HG03135 (cell line): Measurements from ENCODE around the gene PEX10.

ENCODE experiments used
- ATAC-seq: cut with Tn5 transposase; IDR thresholded peaks from one replicate; pipeline ENCODE4 v1.9.1; 2021; ENCODE audit warnings: mild to moderate bottlenecking, moderate library complexity; ENCODE audit not compliant: unreplicated experiment

PEX10 gene

DNA sequence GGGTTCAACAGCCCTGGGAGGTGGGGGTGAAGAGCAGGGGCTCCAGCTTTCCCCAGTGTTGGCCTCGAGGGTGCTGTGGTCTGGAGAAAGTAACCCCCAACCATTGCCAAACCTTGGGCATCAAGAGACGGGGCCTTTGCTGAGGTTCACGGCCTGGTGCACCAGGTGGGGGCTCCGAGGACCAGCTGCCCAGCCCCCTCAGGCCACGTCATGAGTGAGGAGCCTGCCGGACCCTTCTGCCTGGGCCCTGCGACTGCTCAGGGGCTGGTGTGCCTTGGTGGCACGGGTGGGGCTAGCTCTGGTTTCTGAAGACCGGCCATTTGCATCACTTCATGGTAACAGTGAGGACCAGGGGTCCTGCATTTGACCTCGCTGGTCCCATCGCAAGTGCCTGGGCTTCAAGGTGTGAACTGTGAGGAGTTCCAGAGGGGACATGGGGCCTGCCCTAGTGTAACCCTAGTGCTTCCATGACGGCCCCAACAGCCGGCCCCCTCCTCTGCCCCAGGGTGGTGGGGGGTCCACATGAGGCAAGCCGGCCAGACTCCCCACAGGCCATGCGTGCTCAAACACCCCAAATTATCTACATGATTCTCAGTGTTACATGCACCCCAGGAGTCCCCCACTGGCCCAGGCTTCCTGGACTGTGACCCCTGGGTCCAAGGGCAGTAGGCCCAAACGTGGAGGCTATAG is 34.5 kb downstream of the PEX10 start:
- no peak for ATAC-seq

DNA sequence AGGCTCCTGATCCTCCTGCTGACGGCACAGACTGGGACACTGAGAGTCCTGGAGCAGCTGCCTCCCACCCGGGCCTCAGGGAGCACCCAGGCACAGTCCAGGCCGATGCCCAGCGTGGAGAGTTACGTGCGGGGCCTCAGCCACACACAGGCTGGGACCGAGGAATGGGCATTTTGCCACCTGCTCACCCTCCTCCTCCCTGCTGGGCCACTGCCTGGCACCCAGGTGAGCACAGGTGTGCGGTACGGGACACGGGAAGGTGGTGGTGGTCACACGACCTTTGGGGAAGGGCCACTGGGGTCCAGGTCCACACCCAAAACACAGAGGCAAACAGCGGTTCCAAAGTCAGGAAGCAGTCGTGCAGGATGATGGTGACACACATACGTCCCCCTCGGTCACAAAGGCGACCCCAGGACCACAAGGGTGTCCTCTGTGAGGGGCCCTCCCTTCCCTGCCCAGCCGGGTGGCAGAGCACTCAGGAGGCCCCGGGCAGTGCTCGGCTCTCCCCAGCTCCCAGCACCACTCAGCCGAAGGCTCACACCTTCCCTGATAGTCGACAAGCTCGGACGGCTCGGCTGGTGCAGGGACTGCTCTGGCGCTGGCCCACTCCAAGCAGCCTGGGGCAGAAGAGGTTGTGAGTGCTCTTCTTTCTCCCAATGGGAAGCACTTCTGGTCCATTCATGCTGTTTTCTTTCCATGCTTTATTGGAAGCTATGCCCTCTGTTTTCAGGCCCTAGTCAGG is 35.3 kb downstream of the PEX10 start:
- no peak for ATAC-seq

DNA sequence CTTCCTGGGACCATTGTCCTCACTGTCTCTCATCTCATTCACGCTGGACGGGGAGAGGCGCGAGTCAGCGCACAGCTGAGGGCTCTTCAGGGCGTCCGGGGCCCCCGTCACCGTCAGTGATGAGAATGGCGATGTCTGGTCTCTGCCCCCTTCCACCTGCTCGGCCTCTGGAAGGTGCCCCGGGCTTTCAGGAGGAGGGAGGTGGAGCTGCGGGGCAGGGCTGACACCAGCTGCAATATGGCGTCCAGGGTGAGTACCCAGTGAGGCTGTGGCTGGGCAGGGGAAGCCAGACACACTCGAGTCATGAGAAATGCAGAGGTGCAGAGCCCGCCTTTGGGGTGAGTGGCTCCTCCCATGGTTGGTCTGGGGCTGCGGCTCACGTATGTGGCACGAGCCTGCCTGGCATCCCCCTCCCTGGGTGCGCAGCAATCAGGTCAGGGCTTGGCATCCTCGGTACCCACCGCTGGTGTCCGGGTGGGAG is 36.1 kb downstream of the PEX10 start:
- ATAC-seq = no peak

DNA sequence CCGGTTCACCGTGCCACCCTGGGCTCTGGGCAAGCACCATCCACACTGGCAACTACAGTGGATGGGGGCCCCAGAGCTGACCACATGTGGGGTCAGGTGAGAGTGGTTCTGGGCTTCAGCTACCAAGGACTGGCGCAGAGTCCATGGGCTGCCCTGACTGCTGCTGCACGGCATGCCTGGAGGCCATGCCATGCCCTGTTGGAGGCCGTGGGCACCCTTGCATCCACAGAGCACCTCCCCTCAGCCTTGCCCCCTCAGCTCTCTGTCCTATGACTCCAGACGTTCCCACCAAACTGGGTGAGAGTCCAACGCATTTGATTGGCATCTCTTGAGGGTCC is 36.5 kb downstream of the PEX10 start:
- ATAC-seq = no peak

DNA sequence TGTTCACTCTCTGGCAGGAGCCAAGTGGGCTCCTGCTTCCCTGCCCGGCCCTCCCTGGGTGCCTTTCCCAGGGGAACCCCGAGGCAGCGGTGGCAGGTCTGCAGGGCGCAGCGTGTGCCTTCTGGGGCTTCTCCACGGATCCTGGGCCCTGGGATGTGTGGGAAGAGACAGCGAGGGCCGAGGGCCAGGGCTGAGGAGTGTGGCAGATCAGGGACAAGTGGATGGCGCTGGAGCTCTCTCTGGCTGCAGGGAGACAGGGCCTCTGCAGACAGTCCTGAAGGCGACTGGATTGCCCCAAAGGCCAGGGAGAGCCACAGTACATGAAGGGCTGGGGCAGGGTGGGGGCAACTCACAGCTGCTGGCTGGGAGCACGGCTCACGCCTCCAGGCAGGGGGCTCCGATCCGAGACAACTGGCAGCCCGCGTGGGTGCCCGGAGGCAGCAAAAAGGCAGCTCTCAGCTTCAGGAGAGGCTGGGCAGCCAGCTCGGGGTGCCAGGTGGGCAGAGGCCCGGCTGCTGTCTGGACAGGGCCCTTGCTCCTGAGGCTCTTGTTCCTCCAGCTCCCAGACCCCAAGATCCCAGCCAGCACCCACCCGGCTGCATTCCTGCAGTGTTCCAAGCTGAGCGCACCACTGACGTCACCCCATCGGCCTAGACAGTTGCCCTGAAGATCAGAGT is 37.0 kb downstream of the PEX10 start:
- no peak for ATAC-seq

DNA sequence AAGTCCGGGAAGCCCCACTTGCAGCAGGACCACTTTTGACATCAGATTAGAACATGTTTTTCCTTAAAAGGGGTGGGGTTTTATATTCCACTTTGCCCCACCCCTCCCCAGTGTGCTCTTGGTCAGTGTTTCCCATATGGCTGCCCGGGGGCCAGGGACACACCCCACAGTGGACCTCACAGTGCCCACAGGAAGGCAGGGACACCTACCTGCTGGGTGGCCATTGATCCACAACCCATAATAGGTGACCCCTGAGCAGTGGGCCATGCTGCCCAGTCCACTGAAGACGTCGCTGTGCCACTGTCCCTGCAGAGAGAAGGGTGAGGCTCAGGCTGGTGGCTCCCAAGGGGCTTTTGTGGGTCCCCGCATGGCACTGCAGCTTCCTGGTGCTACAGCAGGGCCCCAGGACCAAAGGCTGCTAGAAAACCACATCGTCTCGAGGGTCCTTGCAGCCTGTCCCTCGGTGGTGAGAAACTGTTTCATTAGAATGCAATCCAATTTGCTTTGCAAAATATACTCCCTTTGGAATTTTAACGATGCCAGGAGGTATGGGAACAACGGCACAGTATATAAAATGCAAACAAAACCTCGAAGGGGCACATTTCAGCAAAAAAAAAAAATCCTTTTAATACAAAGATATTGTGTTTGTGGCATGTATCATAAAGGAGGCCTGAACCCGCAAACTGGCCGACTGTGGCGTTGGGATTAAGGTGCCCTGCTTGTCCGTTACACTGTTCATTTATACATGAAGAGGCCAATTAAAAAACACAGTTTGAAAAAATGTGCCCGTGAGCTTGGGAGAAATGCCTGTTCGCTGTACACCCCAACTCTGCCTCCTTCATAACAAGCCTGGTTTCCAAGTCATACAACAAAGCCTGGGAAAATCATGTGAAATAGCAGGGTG is 37.9 kb downstream of the PEX10 start:
- ATAC-seq = no peak

DNA sequence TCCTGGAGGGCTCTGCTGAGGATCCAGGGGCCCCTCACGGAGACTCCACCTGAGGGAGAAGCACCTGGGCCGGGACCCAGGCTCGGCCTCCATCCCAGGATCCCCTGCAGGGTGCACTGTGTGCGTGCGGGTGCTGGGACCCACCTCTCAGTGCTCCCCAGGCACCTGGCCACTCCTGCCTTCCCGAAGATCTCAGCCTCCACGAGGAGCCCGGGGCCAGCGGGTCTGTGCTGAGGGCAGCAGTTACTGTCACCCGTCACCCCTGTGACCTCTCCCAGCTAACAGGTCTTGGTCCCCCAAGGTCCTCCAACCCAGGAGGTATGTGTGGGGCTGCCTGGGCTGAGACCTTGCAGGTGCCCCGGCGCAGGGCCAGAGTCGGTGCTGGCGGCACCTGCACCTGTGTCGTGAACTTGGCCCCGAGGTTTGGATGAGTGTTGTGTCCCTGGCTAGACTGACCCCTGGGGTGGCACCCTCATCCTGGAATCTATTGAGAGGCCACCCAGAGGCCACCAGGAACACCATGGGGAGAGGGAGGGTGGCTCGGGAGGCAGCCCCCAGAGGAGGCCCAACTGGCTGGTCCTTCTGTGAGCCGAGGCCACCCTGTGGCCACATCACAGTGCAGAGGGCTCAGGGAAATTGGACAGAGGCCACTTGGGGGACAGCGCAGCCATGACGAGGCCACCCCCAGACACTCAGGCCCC is 38.7 kb downstream of the PEX10 start:
- no peak for ATAC-seq

DNA sequence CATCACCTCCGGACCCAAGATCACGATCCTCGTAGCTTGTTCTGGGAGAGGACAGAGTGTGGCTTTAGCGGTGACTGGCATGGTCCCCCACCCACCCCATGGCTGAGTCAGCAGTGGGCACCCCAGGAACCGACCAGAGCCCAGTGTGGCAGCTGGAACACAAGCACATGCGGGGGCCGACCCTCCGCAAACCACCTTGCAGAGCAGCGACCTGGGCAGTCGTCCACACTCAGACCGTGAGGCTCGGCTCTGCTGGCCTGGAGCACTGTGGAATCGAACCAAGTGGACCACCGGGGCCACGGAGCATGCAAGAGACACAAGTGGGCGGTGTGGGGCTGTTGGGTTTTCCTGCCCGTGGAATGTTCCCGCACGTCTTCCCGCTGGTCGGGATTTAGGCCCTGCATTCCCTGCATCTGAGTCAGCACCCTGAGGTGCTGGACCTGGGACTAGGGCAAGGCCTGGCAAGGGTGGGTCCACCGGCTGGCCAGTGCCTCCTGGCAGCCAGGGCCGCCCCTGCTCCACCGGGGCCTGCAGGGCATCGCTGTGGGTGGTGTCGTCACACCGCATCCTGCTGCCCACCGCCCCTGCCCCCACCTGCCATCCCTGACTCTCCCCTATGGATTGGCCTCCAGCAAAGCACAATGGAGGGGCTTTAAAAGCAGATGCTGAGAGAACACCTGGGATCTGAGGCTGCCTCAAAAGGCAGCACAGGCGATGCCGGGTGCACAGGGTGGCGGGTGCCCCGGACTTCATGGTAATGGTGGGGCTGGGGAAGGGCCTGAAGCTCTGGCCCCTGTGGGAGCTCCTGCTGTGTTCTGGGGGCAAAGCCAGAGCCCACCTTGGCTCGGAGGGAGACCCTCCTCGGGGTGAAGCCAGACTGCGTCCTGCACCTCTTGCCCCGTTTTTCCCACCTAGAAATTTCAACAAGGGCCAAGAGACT is 39.5 kb downstream of the PEX10 start:
- no peak for ATAC-seq

DNA sequence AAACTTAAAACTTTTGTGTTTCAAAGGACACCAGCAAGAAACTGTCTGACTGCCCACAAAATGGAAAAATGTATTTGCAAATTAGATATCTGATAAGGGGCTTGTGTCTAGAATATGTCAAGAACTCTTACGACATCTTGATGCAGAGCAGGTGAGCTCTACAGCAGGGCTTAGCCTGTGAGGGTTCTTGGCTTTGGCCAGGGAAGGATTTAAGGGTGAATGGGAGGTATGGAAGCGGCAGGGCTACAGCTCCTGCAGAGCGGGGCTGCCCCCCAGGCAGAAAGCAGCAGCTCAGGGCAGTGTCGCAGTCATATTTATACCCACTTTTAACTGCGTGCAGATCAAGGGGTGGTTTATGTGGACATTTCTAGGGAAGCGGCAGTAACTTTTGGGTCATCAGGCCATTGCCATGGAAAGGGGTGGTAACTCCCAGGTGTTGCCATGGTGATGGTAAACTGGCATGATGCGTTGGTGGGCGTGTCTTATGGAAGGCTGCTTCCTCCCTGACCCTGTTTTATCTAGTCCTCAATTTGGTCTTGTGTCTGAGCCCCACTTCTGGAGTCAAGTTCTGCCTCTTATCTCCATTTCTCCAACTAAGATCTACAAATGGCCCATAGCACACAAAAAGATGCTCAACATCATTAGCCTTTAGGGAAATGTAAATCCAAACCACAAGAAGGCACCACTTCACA is 44.2 kb downstream of the PEX10 start:
- ATAC-seq = no peak

DNA sequence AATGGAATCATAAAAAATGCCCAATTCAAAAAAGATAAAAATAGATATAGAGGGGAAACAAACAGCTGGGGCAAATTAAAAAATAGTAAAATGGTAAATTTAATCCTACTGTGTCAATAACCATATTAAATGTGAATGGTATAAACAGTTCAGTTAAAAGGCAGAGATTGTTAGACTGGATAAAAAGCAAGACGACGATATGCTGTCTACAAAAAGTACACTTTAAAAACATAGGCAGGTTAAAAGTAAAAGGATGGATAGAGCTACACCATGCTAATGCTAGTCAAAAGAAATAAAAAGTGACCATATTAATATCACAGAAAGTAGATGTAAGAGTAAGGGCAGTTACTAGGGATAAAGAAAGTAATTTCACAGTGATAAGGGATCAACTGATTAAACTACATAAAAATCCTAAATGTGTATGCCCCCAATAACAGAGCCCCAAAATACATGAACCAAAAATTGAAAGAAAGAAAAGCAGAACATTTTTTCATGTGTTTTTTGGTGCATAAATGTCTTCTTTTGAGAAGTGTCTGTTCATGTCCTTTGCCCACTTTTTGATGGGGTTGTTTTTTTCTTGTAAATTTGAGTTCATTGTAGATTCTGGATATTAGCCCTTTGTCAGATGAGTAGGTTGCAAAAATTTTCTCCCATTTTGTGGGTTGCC is 48.4 kb downstream of the PEX10 start:
- no peak for ATAC-seq

DNA sequence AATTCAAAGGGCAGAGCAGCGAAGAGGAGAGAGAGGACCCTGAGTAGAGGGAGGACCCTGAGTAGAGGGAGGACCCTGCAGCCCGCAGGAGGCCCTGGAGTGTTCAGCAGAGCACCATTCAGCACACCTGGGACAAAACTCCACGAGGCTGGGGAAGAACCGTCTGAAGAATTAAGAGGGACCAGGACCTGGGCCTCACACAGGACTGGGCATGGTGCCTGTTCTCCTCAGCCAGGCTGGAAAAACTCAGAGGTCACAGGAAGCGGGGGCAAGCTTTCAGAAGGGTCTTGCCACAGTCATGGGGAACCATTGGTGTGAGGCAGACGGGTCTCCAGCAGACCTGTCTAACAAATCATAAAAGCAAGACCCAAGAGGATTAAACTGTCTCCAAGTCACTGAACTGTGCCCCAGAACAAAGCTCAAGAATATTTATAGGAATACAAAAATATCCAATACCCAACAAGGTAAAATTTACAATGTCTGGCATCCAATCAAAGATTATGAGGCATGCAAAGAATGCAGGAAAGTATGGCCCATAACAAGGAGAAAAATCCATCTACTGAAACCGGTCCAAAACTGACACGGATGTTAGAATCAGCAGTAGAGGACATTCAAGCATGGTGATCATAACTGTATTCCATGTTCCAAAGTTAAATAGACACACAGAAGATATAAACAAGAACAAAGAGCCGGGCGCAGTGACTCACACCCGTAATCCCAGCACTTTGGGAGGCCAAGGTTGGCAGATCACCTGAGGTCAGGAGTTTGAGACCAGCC is 51.6 kb downstream of the PEX10 start:
- no peak for ATAC-seq

DNA sequence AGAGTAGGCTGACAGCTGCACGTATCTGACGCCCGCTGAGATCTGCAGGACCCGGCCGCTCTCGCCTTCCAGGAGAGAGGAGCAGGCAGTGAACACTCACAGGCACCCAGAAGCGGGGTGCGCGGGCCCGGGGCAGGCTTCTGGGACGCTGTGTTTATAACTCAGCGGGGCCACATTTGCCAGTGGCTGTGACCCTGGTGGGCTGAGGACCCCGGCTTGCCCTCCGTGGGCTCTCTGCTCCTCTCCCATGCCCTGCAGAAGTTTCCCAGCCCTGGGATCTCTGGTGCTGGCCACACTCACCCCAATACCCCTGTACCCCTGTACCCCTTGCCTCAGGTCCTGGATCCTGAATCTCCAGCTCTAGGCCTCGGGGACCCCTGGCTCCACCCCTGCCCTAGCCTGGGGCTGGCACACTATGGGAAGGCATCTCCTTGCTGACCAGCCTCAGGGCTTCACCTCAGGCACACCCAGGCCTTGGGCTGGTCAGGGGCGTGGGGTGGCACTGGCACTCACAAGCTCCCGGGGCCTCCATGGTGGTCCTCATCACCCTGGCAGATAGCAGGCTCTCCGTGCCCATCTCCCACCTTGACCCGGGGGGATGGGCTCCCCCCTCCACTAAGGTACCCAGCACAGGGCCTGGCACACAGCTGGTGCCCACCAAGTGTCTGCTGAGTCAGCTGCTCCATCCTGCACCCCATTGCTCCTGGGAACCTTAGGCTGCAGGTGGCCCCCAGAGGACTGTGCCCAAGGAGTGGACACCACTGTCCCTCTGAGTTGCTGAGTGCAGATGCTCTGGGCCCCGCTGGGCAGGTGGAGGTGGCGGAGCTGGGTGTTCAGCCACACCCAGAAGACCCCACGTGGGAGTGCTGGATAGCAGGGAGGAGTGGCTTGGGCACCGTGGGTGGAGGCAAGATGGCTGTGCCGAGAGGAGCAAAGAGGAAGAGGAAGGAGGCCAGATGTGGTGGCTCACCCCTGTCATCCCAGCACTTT is 53.4 kb downstream of the PEX10 start:
- no peak for ATAC-seq

DNA sequence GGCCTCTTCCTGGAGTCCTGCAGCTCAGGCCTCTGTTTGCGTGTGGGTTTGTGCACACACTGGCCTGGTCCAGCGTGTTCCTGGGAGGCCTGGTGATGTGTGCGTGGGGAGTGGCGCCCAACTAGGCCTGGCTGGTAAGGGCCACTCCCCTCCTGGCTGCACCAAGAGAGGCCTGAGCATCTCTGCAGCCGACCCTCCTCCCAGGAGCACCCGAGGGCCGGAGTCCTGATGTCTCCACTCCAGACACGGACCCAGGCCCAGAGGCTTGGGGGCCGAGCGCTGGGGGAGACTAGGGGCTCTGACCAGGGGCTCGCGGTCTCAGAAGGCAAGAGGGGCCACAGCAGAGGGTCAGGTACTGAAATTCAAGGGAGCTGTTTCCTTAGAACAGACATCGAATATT is 54.3 kb downstream of the PEX10 start:
- ATAC-seq = no peak

DNA sequence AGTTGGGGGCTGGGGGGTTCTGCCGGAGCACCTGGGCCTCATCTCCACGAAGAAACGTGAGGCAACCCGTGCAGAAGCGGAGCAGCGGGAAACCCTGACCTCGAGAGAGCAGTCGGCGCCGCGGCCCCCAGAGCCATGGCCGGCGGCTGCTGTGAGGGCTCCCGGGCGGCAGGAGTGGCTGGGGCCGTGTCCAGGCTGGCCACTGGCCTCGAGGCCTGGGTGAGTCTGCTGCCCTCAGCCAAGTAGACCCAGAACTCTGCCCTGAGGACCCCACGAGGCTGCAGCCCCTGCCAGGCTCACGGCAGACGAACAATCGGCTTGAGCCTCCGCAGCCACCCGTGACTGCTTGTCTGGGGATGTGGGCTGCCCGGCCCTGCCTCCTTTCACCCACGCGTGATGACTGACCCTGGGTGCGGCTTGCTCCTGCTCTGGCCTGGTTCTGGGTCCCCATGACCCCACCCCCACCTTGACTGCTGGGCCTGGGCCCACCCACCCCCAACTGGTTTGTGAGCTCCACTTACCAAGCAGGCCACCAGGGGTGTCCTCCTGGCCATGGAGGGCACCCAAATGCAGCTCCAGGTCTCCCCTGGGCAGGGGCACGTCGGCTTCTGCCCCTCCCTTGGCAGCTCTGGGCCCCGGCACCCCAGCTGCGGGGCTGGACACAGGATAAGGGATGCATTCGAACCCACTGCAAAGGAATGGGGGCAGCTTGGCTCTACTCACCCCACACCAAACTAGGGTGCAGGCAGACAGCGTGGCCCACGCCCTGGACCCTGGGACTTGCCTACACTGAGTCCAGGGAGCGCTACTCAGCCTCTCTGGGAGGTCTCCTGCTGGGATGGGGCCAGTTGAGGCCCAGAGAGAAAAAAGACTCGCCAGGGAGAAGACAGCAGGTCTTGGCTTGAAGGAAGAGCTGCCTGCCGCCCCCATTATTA is 55.2 kb downstream of the PEX10 start:
- no peak for ATAC-seq

DNA sequence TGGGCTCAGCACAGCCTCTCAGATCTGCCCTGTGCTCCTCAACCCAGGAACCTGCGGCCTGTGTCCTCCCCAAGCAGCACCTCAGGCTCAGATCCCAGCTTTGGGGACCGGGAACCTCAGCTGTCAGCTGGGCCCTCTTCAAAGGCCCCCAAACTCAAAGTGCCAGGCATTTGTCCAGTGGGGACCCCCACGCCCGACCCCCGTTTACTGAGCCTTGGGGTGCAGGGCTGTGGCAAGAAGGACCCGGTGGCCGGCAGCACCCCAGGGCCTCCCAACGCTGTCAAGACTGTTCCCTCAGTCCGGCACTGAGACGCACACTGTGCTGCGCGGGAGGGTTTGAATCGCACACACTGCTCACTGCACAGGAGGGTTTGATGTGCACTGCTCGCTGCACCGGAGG is 56.0 kb downstream of the PEX10 start:
- ATAC-seq = no peak
